Glutamatergic neuron (in vitro differentiated cells): Measurements from ENCODE around the gene BABAM1. TPM values are rescaled to one million over a fixed set of nuclear protein-coding genes. Genes with fewer than 3 reads are reported as not detected.

Experiments
- DNase-seq: peaks from one replicate; pipeline ENCODE4 v3.0.0; 2022
- H3K27ac Mint-ChIP-seq: one replicate; pipeline ENCODE4 v1.8.0; 2020; ENCODE audit warnings: mild to moderate bottlenecking, mixed read lengths, inconsistent platforms; ENCODE audit not compliant: unreplicated experiment
- H3K27me3 Mint-ChIP-seq: one replicate; pipeline ENCODE4 v1.8.0; 2020; ENCODE audit warnings: mild to moderate bottlenecking, moderate library complexity, mixed read lengths, inconsistent platforms; ENCODE audit not compliant: unreplicated experiment
- H3K36me3 Mint-ChIP-seq: one replicate; pipeline ENCODE4 v1.8.0; 2020; ENCODE audit warnings: mild to moderate bottlenecking, mixed read lengths, inconsistent platforms; ENCODE audit not compliant: unreplicated experiment
- H3K4me1 Mint-ChIP-seq: one replicate; pipeline ENCODE4 v1.8.0; 2020; ENCODE audit warnings: mild to moderate bottlenecking, low read depth, mixed read lengths, inconsistent platforms; ENCODE audit not compliant: unreplicated experiment
- H3K4me3 Mint-ChIP-seq: one replicate; pipeline ENCODE4 v1.8.0; 2020; ENCODE audit warnings: mild to moderate bottlenecking, mixed read lengths, inconsistent platforms; ENCODE audit not compliant: unreplicated experiment
- H3K9me3 Mint-ChIP-seq: one replicate; pipeline ENCODE4 v1.8.0; 2020; ENCODE audit warnings: mild to moderate bottlenecking, moderate library complexity, mixed read lengths, inconsistent platforms; ENCODE audit not compliant: unreplicated experiment
- CTCF ChIP-seq: fragments of 200-600 bp; sonication (generic); IDR thresholded peaks from one replicate; pipeline ENCODE4 v1.5.0; 2021; ENCODE audit not compliant: partially characterized antibody, unreplicated experiment
- total RNA-seq: library from RNA; stranded (reverse); fragmentation: NEBNext Ultra II Directional; extraction: Animal tissue kit (Norgen Biotek cat#: 25700); gene quantifications from one replicate; pipeline ENCODE4 v1.2.1, GENCODE V29; 2021; ENCODE audit not compliant: unreplicated experiment

The BABAM1 gene
- total RNA-seq, 1 donor from 2014 or later: 85.7 TPM

DNA sequence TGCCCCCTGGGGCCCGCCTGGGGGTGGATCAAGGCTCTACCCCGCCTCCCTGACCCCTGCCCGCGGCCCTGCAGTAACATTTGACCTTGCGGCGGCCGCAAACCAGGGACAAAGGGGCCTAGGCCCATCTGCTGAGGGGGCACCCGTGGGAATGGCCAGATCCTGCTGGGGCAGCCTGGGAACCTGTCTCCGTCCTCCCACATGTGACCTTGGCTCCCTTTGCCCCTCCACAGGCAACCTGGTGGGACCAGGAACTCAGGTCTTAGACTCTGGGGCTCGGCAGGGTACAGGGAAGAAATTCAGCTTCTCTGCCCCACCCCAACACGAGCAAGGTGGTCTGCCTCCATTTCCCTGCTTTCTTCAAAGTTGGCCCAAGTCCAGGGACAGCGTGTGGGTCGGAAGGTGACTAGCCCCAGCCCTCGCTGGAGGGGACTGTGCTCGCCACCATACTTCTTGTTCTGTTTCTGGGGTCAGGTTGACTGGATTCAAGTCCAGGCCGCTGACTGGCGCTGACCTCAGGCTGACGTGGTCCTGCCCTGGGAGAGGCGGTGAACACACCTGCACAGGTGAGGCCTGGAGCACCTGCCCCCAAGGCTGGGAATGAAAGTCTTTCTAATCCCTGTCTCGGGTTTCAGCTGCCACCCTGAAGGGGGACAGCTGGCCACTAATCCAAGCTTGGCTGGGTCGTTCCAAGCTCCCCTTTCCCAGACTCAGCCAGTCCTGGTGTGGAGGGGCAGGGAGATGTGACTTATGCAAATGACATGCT lies 19.0 kb upstream of the BABAM1 start:
- no peaks in the 10 kb centered on the region for H3K36me3 Mint-ChIP-seq
- H3K27me3 Mint-ChIP-seq: peaks cover 13% of the 10 kb centered on the region
- H3K4me1 Mint-ChIP-seq: peaks cover 10% of the 10 kb centered on the region
- H3K9me3 Mint-ChIP-seq: peaks cover 7% of the 10 kb centered on the region
- H3K4me3 Mint-ChIP-seq: peak overlapping the region; percentile 50
- TF ChIP-seq CTCF: no peak
- peak; percentile 69 for DNase-seq
- peak overlapping the region; percentile 89 for H3K27ac Mint-ChIP-seq

- no peak for TF ChIP-seq CTCF
- Mint-ChIP-seq H3K27ac (no peak overlapping the region), H3K36me3 (no peaks in the 10 kb centered on the region), H3K9me3 (peaks cover 7% of the 10 kb centered on the region), H3K4me1 (peaks cover 10% of the 10 kb centered on the region), H3K27me3 (peaks cover 9% of the 10 kb centered on the region), H3K4me3 (no peak overlapping the region)
- DNase-seq: no peak
Measured at GRCh38 chr19:17249887-17250548, 17.2 kb upstream of the BABAM1 start.

- no peak for DNase-seq
- no peaks in the 10 kb centered on the region for H3K27me3 Mint-ChIP-seq
- no peaks in the 10 kb centered on the region for H3K4me1 Mint-ChIP-seq
- H3K4me3 Mint-ChIP-seq: no peak overlapping the region
- H3K27ac Mint-ChIP-seq: no peak overlapping the region
- peaks cover 2% of the 10 kb centered on the region for H3K9me3 Mint-ChIP-seq
- no peaks in the 10 kb centered on the region for H3K36me3 Mint-ChIP-seq
- TF ChIP-seq CTCF: no peak
Measured at GRCh38 chr19:17254636-17255035, 12.6 kb upstream of the BABAM1 start.

DNA sequence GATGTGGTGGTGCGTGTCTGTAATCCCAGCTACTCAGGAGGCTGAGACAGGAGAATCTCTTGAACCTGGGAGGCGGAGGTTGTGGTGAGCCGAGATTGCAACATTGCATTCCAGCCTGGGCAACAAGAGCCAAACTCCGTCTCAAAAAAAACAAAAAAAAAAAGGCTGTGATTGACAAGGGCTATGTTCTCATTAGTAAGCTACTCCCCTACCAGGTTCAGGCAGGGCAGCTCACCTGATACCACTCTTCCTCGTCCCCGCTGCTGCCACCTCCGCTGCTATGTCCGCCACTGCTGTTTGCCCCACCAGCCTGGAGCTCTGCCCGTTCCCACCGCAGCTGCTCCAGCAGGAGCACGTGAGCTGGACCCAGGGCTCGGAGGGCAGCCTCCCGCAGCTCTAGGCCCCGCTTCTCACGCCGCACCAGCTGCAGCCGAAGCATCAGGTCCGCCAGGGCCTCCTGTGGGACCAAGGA lies 12.1 kb upstream of the BABAM1 start:
- no peak overlapping the region for H3K4me3 Mint-ChIP-seq

More for the DNA sequence above, 12.1 kb upstream of the BABAM1 start:
- no peaks in the 10 kb centered on the region for H3K36me3 Mint-ChIP-seq
- no peak for DNase-seq
- H3K4me1 Mint-ChIP-seq: no peaks in the 10 kb centered on the region
- H3K27me3 Mint-ChIP-seq: no peaks in the 10 kb centered on the region
- no peak overlapping the region for H3K27ac Mint-ChIP-seq
- H3K9me3 Mint-ChIP-seq: peaks cover 2% of the 10 kb centered on the region
- no peak for TF ChIP-seq CTCF
